ENCODE results near the gene RPS5. TPM values are rescaled to one million over a fixed set of nuclear protein-coding genes. Genes with fewer than 3 reads are reported as not detected.

Gene RPS5
- total RNA-seq, 1 experiment from 2014 or later: 1,487 TPM

DNA sequence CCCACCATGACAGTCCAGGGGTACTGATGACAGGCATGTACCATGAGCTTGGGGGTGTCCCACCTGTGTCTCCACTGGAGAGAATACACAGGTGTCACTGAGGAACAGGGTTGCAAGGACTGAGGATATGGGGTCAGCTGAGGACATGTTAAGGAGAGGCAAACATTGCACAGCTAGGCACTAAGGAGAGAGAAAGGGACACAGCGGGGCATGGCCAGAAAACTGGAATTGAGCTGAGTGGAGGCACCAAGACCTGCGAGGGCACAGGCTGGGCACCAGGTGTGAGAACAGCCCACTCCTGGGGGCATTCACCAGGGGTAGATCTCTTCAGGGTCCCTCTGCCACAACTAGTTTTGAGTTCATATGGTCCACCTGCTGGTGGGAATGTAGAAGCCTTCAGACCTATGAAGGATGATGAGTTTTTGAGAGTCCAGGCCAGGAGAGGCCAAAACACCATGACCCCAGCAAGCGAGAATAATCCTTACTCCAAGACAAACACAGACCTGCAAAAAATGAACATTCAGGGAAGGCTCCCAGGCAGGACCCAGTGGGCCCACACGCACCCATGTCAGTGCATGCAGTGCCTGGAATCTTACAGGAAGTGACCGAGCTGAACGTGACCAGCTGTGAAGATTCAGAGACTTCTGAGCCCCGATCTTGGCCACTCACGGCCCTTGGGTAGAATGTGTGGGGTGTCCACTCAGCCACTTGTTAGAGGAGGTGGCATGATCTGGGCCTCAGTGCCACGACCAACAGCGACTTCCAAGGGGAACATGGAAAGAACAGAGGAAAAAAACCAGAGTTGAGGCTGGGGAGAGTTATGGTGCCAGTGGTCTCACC is 20.0 kb downstream of the RPS5 start:
- DNase-seq (ENCODE audit: low read depth, low spot score): no peak

DNA sequence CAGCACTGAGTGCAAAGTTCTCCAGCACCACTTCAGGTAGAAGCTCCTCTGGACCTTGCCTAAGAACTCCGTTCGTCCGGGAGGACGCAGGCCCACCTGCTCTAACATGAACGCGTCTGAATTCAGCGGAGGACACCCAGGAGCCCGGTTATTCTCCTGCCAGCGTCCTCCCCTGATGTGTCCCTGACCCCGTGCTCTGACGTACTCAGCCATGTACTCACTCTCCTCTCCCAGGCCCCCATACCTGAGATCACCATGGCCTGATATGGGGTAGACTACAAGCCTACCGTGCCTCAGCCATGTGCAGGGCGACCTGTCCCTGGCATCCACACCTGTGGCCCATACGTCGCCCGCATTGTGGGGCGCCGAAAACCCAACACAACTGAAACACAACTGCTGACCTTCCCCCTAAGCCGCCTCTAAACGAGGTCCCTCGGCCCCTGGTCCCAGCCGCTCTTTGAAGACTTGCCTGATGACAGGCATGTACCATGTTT is 20.6 kb downstream of the RPS5 start:
- ChIA-PET POLR2A (no interaction called here), CTCF (no interaction called here)
- in situ Hi-C loops (cut with HindIII; ENCODE audit: low pct_unique_long_range_greater_than_20kb, low sequenced_read_pairs) (no loop called here), intact Hi-C loops (cut with micrococcal nuclease; ENCODE audit: unreplicated experiment) (no loop called here)
- ATAC-seq (peak; percentile 38), DNase-seq (ENCODE audit: low read depth, low spot score) (no peak)
- no peak for TF ChIP-seq POLR2AphosphoS5 (IDR thresholded peaks at IDR 0.05; ENCODE audit: low read depth, low read length)
- 0 out of 2 replicates have a peak, but pooled peaks have one; percentile 45 for TF ChIP-seq SIN3A (IDR thresholded peaks at IDR 0.05; ENCODE audit: borderline replicate concordance, insufficient read depth, low read depth, low read length)
- Histone ChIP-seq H3K36me3 (ENCODE audit: control insufficient read depth, insufficient read depth, low read length) (no peaks in the 10 kb centered on the region; the same call in 1 of the 2 replicates), H3K4me1 (ENCODE audit: control insufficient read depth, insufficient read depth, low read length) (peaks cover 29% of the 10 kb centered on the region), H3K27ac (ENCODE audit: low read length) (peak overlapping the region; percentile 96), H3K27me3 (ENCODE audit: control insufficient read depth, insufficient read depth, low read length) (no peaks in the 10 kb centered on the region), H3K9me3 (ENCODE audit: control insufficient read depth, insufficient read depth, low read depth, low read length) (no peaks in the 10 kb centered on the region), H3K4me3 (ENCODE audit: low read depth in 2 of 2, low read length in 2 of 2) (peak overlapping the region; percentile 86 to 97)
- TSS peak; percentile 98 for BruUV-seq (replicated peaks)

More for the DNA sequence above, 20.0 kb downstream of the RPS5 start:
- intact Hi-C loops (cut with micrococcal nuclease; ENCODE audit: unreplicated experiment): no loop called here
- ChIA-PET POLR2A (no interaction called here), CTCF (interaction anchor here (0.6 kb wide), 1 partner anchor 1595 kb away, joined by 4 read pairs; no protein-coding TSS in a partner anchor)
- Histone ChIP-seq H3K27me3 (ENCODE audit: control insufficient read depth, insufficient read depth, low read length) (no peaks in the 10 kb centered on the region), H3K9me3 (ENCODE audit: control insufficient read depth, insufficient read depth, low read depth, low read length) (no peaks in the 10 kb centered on the region), H3K27ac (ENCODE audit: low read length) (peak overlapping the region; percentile 96), H3K36me3 (ENCODE audit: control insufficient read depth, insufficient read depth, low read length) (no peaks in the 10 kb centered on the region; the same call in 1 of the 2 replicates), H3K4me3 (ENCODE audit: low read depth in 2 of 2, low read length in 2 of 2) (peak overlapping the region; percentile 86 to 97), H3K4me1 (ENCODE audit: control insufficient read depth, insufficient read depth, low read length) (peaks cover 36% of the 10 kb centered on the region)
- in situ Hi-C loops (cut with HindIII; ENCODE audit: low pct_unique_long_range_greater_than_20kb, low sequenced_read_pairs): no loop called here
- BruUV-seq (replicated peaks): no TSS peak
- TF ChIP-seq, protein P1, sequence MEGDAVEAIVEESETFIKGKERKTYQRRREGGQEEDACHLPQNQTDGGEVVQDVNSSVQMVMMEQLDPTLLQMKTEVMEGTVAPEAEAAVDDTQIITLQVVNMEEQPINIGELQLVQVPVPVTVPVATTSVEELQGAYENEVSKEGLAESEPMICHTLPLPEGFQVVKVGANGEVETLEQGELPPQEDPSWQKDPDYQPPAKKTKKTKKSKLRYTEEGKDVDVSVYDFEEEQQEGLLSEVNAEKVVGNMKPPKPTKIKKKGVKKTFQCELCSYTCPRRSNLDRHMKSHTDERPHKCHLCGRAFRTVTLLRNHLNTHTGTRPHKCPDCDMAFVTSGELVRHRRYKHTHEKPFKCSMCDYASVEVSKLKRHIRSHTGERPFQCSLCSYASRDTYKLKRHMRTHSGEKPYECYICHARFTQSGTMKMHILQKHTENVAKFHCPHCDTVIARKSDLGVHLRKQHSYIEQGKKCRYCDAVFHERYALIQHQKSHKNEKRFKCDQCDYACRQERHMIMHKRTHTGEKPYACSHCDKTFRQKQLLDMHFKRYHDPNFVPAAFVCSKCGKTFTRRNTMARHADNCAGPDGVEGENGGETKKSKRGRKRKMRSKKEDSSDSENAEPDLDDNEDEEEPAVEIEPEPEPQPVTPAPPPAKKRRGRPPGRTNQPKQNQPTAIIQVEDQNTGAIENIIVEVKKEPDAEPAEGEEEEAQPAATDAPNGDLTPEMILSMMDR (IDR thresholded peaks at IDR 0.05): peak; percentile 77; the same call in 1 of the 2 replicates
- no peak for TF ChIP-seq SIN3A (IDR thresholded peaks at IDR 0.05; ENCODE audit: borderline replicate concordance, insufficient read depth, low read depth, low read length)
- peak; percentile 11; the same call in 1 of the 2 replicates for ATAC-seq

DNA sequence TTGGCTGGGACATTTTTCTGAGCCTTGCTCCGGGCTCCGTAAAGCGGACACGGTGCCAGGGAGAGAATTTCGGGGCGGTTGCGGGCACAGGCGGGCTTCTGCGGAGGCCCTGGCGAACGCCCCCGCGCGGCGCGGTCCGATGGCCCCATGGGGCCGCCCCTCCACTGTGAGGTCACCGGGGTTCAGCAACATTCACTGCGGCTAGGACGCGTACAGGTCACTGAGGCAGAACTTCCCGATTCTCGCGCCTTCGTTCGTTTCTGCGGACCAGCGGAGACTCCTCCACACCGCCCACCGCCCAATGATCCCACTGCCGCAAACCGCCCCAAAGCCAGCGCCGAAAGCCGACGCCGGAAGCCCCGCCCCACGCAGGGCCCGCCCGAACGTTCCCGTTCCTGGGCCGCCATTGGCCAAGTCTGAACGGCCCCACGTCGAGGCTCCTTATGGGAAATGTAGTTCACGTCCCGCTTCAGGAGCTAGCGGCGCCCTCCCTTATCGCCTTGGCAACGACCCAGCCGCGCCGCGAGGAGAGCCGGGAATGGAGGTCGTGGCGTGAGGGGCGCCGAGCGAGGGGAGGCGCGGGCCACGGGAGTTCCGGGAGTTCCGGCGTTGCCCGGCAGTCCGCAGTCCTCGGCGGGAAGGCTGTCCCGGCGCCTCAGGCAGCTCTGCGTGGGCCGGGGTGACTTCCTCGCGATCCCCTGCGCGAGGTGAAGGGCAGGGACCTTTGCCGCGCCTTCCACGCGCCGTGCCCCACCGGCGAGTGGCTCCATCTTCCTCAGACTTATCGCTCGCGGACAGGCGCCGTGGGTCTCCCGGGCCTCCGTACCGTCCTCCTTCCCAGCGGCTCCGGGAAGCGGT is 21.3 kb downstream of the RPS5 start, which contains the start of gene ZNF584:
Gene ZNF584 (plus strand): TSS at position 498 of the 858 bp plus-strand sequence. CDS start 499 bp downstream, outside the sequence.
- TF ChIP-seq SIN3A (IDR thresholded peaks at IDR 0.05; ENCODE audit: borderline replicate concordance, insufficient read depth, low read depth, low read length) (peak; percentile 92; the same call in 1 of the 2 replicates), TCF7L2 (IDR thresholded peaks at IDR 0.05; ENCODE audit: low read depth, low read length) (0 out of 2 replicates have a peak, but pooled peaks have one; percentile 5), POLR2AphosphoS5 (IDR thresholded peaks at IDR 0.05; ENCODE audit: low read depth, low read length) (peak; percentile 86)
- TF ChIP-seq, protein P2, sequence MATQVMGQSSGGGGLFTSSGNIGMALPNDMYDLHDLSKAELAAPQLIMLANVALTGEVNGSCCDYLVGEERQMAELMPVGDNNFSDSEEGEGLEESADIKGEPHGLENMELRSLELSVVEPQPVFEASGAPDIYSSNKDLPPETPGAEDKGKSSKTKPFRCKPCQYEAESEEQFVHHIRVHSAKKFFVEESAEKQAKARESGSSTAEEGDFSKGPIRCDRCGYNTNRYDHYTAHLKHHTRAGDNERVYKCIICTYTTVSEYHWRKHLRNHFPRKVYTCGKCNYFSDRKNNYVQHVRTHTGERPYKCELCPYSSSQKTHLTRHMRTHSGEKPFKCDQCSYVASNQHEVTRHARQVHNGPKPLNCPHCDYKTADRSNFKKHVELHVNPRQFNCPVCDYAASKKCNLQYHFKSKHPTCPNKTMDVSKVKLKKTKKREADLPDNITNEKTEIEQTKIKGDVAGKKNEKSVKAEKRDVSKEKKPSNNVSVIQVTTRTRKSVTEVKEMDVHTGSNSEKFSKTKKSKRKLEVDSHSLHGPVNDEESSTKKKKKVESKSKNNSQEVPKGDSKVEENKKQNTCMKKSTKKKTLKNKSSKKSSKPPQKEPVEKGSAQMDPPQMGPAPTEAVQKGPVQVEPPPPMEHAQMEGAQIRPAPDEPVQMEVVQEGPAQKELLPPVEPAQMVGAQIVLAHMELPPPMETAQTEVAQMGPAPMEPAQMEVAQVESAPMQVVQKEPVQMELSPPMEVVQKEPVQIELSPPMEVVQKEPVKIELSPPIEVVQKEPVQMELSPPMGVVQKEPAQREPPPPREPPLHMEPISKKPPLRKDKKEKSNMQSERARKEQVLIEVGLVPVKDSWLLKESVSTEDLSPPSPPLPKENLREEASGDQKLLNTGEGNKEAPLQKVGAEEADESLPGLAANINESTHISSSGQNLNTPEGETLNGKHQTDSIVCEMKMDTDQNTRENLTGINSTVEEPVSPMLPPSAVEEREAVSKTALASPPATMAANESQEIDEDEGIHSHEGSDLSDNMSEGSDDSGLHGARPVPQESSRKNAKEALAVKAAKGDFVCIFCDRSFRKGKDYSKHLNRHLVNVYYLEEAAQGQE (IDR thresholded peaks at IDR 0.05; ENCODE audit: insufficient read depth in 1 of 2, low read depth in 2 of 2, low read length in 1 of 2): 0 out of 4 replicates have a peak, but pooled peaks of 1 of the 2 experiments have one; percentile 34
- TF ChIP-seq, protein P1 (IDR thresholded peaks at IDR 0.05): no peak

More for the DNA sequence above, 21.3 kb downstream of the RPS5 start, which contains the start of gene ZNF584:
- ChIA-PET POLR2A (interaction anchor here (1.2 kb wide), 1 partner anchor 67 kb away, joined by 4 read pairs; the partner anchor contains the start of gene ZNF446), CTCF (no interaction called here)
- Histone ChIP-seq H3K4me3 (ENCODE audit: low read depth in 2 of 2, low read length in 2 of 2) (peak within 1 kb of the TSS; percentile 86 to 97), H3K27me3 (ENCODE audit: control insufficient read depth, insufficient read depth, low read length) (no peaks in the 10 kb centered on the region), H3K27ac (ENCODE audit: low read length) (peak within 1 kb of the TSS; percentile 96), H3K4me1 (ENCODE audit: control insufficient read depth, insufficient read depth, low read length) (peaks cover 23% of the 10 kb centered on the region), H3K9me3 (ENCODE audit: control insufficient read depth, insufficient read depth, low read depth, low read length) (no peaks in the 10 kb centered on the region), H3K36me3 (ENCODE audit: control insufficient read depth, insufficient read depth, low read length) (no peaks in the 10 kb centered on the region; the same call in 1 of the 2 replicates)
- intact Hi-C loops (cut with micrococcal nuclease; ENCODE audit: unreplicated experiment): no loop called here
- DNase-seq (ENCODE audit: low read depth, low spot score) (peak; percentile 56), ATAC-seq (peak; percentile 95)
- in situ Hi-C loops (cut with HindIII; ENCODE audit: low pct_unique_long_range_greater_than_20kb, low sequenced_read_pairs): no loop called here
- no TSS peak for BruUV-seq (replicated peaks)
